ENCODE data around the gene TCN2. TPM values are rescaled to one million over a fixed set of nuclear protein-coding genes. Genes with fewer than 3 reads are reported as not detected.

The TCN2 gene
- total and polyA plus RNA-seq, 10 of the 15 experiments (the other 5 are each of a cell fraction or from before 2014, with no cell fraction given): 5.4 to 21.8 (median 11.0) TPM

- no peak for TF ChIP-seq FOXK2 (IDR thresholded peaks at IDR 0.05)
- no peak for TF ChIP-seq YY1 (IDR thresholded peaks at IDR 0.05; ENCODE audit: low read depth, low read length)
- TF ChIP-seq HDGF (IDR thresholded peaks at IDR 0.05): no peak
- TF ChIP-seq ZNF274 (IDR thresholded peaks at IDR 0.05; ENCODE audit: insufficient read depth, insufficient read length): no peak
- FAIRE-seq (no peak), DNase-seq (ENCODE audit: low read depth, low spot score) (no peak), ATAC-seq (no peak)
- POLR2A ChIA-PET: no interaction called here
- Histone ChIP-seq H4K20me1 (ENCODE audit: control insufficient read depth, insufficient read depth) (no peaks in the 10 kb centered on the region), H3K4me3 (no peak overlapping the region), H3K36me3 (ENCODE audit: control insufficient read depth in 2 of 2, insufficient read depth in 2 of 2, low read length in 1 of 2) (peaks cover 0 to 5% of the 10 kb centered on the region in 2 experiments; a peak in 1 of 4 replicates), H3K27ac (ENCODE audit: control insufficient read depth, insufficient read depth) (no peak overlapping the region), H3K9me3 (replicated peaks; ENCODE audit: control insufficient read depth, insufficient read depth, low read length) (no peaks in the 10 kb centered on the region), H2AFZ (ENCODE audit: control insufficient read depth, low read depth, low read length) (no peak overlapping the region), H3K4me1 (ENCODE audit: control insufficient read depth, insufficient read depth, low read length) (no peaks in the 10 kb centered on the region), H3K9ac (ENCODE audit: control insufficient read depth, insufficient read depth, low read length) (no peak overlapping the region), H3K27me3 (replicated peaks in 1 of 2; ENCODE audit: control insufficient read depth in 2 of 2, insufficient read depth in 2 of 2, low read length in 1 of 2) (no peaks in the 10 kb centered on the region), H3K79me2 (ENCODE audit: control insufficient read depth, insufficient read depth, low read length) (no peaks in the 10 kb centered on the region), H3K4me2 (ENCODE audit: control insufficient read depth, insufficient read depth) (no peak overlapping the region)
- 94% methylated on average over 4 of the region's 4 CpGs for WGBS (ENCODE audit: insufficient coverage, insufficient replicate concordance, low lambda C conversion rate, missing lambda C conversion rate)
- CTCF ChIA-PET: interaction anchor here (1.9 kb wide), 1 partner anchor 27 kb away, joined by 5 read pairs; the partner anchor contains the start of gene SLC35E4
- RAD21 ChIA-PET (ENCODE audit: unreplicated experiment): no interaction called here
- BruUV-seq (replicated peaks): no TSS peak
- SMC1A ChIA-PET (ENCODE audit: uncharacterized antibody, unreplicated experiment): interaction anchor here (1.5 to 1.7 kb wide), 3 partner anchors 24 to 117 kb away, joined by 3 to 6 read pairs (median 4); no protein-coding TSS in a partner anchor
- in situ Hi-C loops (cut with MboI) (no loop called here), intact Hi-C loops (cut with micrococcal nuclease; ENCODE audit: unreplicated experiment) (no loop called here)
Measured at GRCh38 chr22:30662040-30662439, 55.1 kb downstream of the TCN2 start.

- H3K27me3 ChIP-seq (replicated peaks in 1 of 2; ENCODE audit: control insufficient read depth in 2 of 2, insufficient read depth in 2 of 2, low read length in 1 of 2): no peaks in the 10 kb centered on the region
- no peak overlapping the region for H3K4me2 ChIP-seq (ENCODE audit: control insufficient read depth, insufficient read depth)
- no peak overlapping the region for H3K4me3 ChIP-seq
- peaks cover 0 to 5% of the 10 kb centered on the region in 2 experiments; a peak in 1 of 4 replicates for H3K36me3 ChIP-seq (ENCODE audit: control insufficient read depth in 2 of 2, insufficient read depth in 2 of 2, low read length in 1 of 2)
- DNase-seq (ENCODE audit: low read depth, low spot score) (no peak), ATAC-seq (no peak), FAIRE-seq (no peak)
- no peaks in the 10 kb centered on the region for H3K79me2 ChIP-seq (ENCODE audit: control insufficient read depth, insufficient read depth, low read length)
- no peaks in the 10 kb centered on the region for H4K20me1 ChIP-seq (ENCODE audit: control insufficient read depth, insufficient read depth)
- POLR2A ChIA-PET: no interaction called here
- no peaks in the 10 kb centered on the region for H3K9me3 ChIP-seq (replicated peaks; ENCODE audit: control insufficient read depth, insufficient read depth, low read length)
- H2AFZ ChIP-seq (ENCODE audit: control insufficient read depth, low read depth, low read length): no peak overlapping the region
- no peak overlapping the region for H3K9ac ChIP-seq (ENCODE audit: control insufficient read depth, insufficient read depth, low read length)
- CTCF ChIA-PET: no interaction called here
- H3K27ac ChIP-seq (ENCODE audit: control insufficient read depth, insufficient read depth): no peak overlapping the region
- in situ Hi-C loops (cut with MboI) (no loop called here), intact Hi-C loops (cut with micrococcal nuclease; ENCODE audit: unreplicated experiment) (no loop called here)
- no peak for TF ChIP-seq STAT1 (conservative IDR thresholded peaks at IDR 0.05)
- no peaks in the 10 kb centered on the region for H3K4me1 ChIP-seq (ENCODE audit: control insufficient read depth, insufficient read depth, low read length)
- 96% methylated on average over 13 of the region's 13 CpGs for WGBS (ENCODE audit: insufficient coverage, insufficient replicate concordance, low lambda C conversion rate, missing lambda C conversion rate)
- no TSS peak for BruUV-seq (replicated peaks)
- SMC1A ChIA-PET (ENCODE audit: uncharacterized antibody, unreplicated experiment): no interaction called here
- RAD21 ChIA-PET (ENCODE audit: unreplicated experiment): no interaction called here
Measured at GRCh38 chr22:30664798-30665197, 57.8 kb downstream of the TCN2 start.

Data from GM12878 (cell line).